ENCODE data around the gene SMIM3.
A peak's percentile ranks its signal among the peaks of the same experiment; 100 is the strongest.
"Not testable (repeated sequence)": the region's sequence is repeated elsewhere in the genome, so short reads cannot be mapped to it uniquely, and the experiment has no call there.

The SMIM3 gene

GRCh38 chr5:150778517-150779396, at the start of gene SMIM3:
TSS of gene SMIM3 (plus strand) at chr5:150778757. CDS start at chr5:150795441, 16,684 bp downstream.
- DNase-seq, result peak; percentile 72

GRCh38 chr5:150729859-150730258, 48.7 kb upstream of the SMIM3 start:
- DNase-seq, result no peak

- DNase-seq, result no peak
These were observed 46.8 kb upstream of the SMIM3 start for GRCh38 chr5:150731669-150732242.

- peak; percentile 48 for DNase-seq
These were observed 43.8 kb upstream of the SMIM3 start for GRCh38 chr5:150734579-150735384.

GRCh38 chr5:150738862-150739261, 39.7 kb upstream of the SMIM3 start:
- no peak for DNase-seq

GRCh38 chr5:150740992-150741391, 37.6 kb upstream of the SMIM3 start:
- no peak for DNase-seq

GRCh38 chr5:150742455-150743141, 36.0 kb upstream of the SMIM3 start:
- DNase-seq, result not testable (repeated sequence)

- DNase-seq, result not testable (repeated sequence)
These were observed 35.4 kb upstream of the SMIM3 start for GRCh38 chr5:150743142-150743488.

GRCh38 chr5:150750469-150750868, 28.1 kb upstream of the SMIM3 start:
- no peak for DNase-seq

- no peak for DNase-seq
These were observed 27.3 kb upstream of the SMIM3 start for GRCh38 chr5:150751096-150751891.

GRCh38 chr5:150753463-150753862, 25.1 kb upstream of the SMIM3 start:
- DNase-seq, result no peak

- no peak for DNase-seq
These were observed 24.7 kb upstream of the SMIM3 start for GRCh38 chr5:150753863-150754262.

- DNase-seq, result no peak
These were observed 21.4 kb upstream of the SMIM3 start for GRCh38 chr5:150757087-150757649.

GRCh38 chr5:150758203-150758530, 20.4 kb upstream of the SMIM3 start:
- DNase-seq, result no peak

- peak; percentile 94 for DNase-seq
These were observed 19.8 kb upstream of the SMIM3 start, which contains the start of gene DCTN4 for GRCh38 chr5:150758531-150759333. TSS of gene DCTN4 (minus strand) at chr5:150759017. CDS start at chr5:150758993, 24 bp downstream.

- DNase-seq, result no peak
These were observed 19.3 kb upstream of the SMIM3 start for GRCh38 chr5:150759334-150759583.

GRCh38 chr5:150762211-150762610, 16.3 kb upstream of the SMIM3 start:
- DNase-seq, result peak; percentile 45

- peak; percentile 48 for DNase-seq
These were observed 15.4 kb upstream of the SMIM3 start for GRCh38 chr5:150763023-150763769.

- DNase-seq, result no peak
These were observed 14.0 kb upstream of the SMIM3 start for GRCh38 chr5:150764530-150764929.

GRCh38 chr5:150765011-150765798, 13.4 kb upstream of the SMIM3 start:
- no peak for DNase-seq
